Measurements from ENCODE around the gene HMGB1. TPM values are rescaled to one million over a fixed set of nuclear protein-coding genes. Genes with fewer than 3 reads are reported as not detected.
A peak's percentile ranks its signal among the peaks of the same experiment; 100 is the strongest.

HMGB1 gene
- polyA plus RNA-seq, 3 donors from 2014 or later, result 629 to 859 (median 662) TPM

DNA sequence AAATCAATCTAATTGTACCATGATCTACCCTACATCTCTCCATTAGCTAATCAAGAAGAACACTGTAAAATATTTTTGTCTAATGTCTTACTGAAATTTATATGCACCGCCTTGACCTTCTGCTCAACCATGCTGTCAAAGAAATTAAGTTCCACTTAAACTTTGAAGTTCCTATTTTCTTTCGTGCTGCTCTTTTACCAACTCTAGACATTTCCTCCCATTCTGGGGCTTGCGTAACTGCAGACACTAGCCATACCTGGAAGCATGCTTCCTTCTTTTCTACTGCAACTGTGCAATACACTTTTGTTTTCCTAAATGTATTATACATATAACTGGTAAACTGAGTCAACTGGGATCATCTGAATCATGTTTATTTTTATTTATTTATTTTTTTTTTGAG is 51.9 kb downstream of the HMGB1 start:
- Mint-ChIP-seq H3K9me3 (no peaks in the 10 kb centered on the region), H3K4me3 (no peak overlapping the region), H3K27me3 (ENCODE audit: low read depth in 3 of 3) (peaks cover 0 to 2% (median 0%) of the 10 kb centered on the region in 3 donors), H3K27ac (peak overlapping the region in 1 of 6 donors; percentile 40), H3K4me1 (peaks cover 2 to 3% of the 10 kb centered on the region in 2 donors), H3K36me3 (no peaks in the 10 kb centered on the region)
- no peak for DNase-seq

- H3K27ac Mint-ChIP-seq, result no peak overlapping the region
- H3K4me1 Mint-ChIP-seq, result peaks cover 12 to 15% of the 10 kb centered on the region in 2 donors
- H3K4me3 Mint-ChIP-seq, result no peak overlapping the region
- H3K9me3 Mint-ChIP-seq, result no peaks in the 10 kb centered on the region
- DNase-seq, result no peak
- H3K27me3 Mint-ChIP-seq (ENCODE audit: low read depth in 3 of 3), result peaks cover 0 to 5% (median 2%) of the 10 kb centered on the region in 3 donors
- H3K36me3 Mint-ChIP-seq, result no peaks in the 10 kb centered on the region
Measured at GRCh38 chr13:30412346-30412745, 53.4 kb downstream of the HMGB1 start.

- Mint-ChIP-seq H3K4me3 (no peak overlapping the region), H3K27me3 (ENCODE audit: low read depth in 3 of 3) (peaks cover 0 to 7% (median 6%) of the 10 kb centered on the region in 3 donors), H3K4me1 (peaks cover 26 to 30% of the 10 kb centered on the region in 2 donors)
Measured at GRCh38 chr13:30410705-30411125, 55.0 kb downstream of the HMGB1 start.

GRCh38 chr13:30409886-30410704 is 55.6 kb downstream of the HMGB1 start:
- peak overlapping the region in 5 of 6 donors; percentile 1 to 68 (median 40) for H3K27ac Mint-ChIP-seq
- peaks cover 26 to 30% of the 10 kb centered on the region in 2 donors for H3K4me1 Mint-ChIP-seq
- H3K4me3 Mint-ChIP-seq, result peak overlapping the region in 1 of 5 donors; percentile 70
- no peak for DNase-seq
- H3K27me3 Mint-ChIP-seq (ENCODE audit: low read depth in 3 of 3), result peaks cover 0 to 7% (median 6%) of the 10 kb centered on the region in 3 donors
- no peaks in the 10 kb centered on the region for H3K9me3 Mint-ChIP-seq
- H3K36me3 Mint-ChIP-seq, result no peaks in the 10 kb centered on the region

More at GRCh38 chr13:30410705-30411125, 55.0 kb downstream of the HMGB1 start:
- DNase-seq, result no peak
- Mint-ChIP-seq H3K36me3 (no peaks in the 10 kb centered on the region), H3K27ac (peak overlapping the region in 3 of 6 donors; percentile 4 to 48 (median 40)), H3K9me3 (no peaks in the 10 kb centered on the region)

DNA sequence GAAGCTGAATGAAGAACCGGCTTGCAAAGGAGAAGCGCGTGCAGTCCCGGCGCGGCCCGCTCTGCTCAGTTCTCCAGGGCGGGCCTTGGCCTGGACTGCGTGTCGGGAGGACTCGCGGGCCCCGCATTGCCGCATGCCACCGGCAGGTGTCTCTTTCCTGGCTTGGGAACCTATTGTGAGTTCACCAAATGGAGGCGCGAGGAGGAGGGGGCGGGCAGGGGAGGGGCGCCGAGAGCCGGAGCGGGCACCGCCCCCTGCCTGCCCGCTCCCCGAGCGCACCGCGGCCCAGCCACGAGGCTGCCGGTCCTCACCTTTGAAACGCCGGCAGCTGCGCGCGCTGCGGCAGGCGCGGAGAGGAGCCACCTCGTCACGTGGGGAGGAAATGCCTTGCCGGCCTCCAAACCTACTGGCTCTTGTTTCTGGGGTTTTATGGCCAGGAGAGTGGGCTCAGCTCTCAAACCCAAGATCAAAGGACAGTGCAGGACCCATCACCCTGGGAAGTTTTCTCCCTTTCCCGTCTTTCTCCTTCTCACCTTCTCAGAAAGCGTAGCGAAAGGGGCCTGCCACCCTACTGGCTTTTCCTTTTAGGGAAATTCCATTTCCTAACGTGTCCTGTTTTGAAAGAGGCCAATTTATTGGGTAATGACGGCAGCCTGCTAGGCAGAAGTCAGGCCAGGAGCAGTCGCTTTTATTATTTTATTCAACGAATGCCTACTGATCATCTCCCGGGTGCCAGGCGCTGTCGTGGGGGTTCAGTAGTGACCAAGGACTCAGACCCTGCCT is 57.2 kb downstream of the HMGB1 start:
- Mint-ChIP-seq H3K27ac (peak overlapping the region; percentile 47 to 79 (median 66)), H3K27me3 (ENCODE audit: low read depth in 3 of 3) (peaks cover 0 to 8% (median 7%) of the 10 kb centered on the region in 3 donors), H3K4me1 (peaks cover 26 to 30% of the 10 kb centered on the region in 2 donors), H3K9me3 (no peaks in the 10 kb centered on the region), H3K36me3 (no peaks in the 10 kb centered on the region), H3K4me3 (peak overlapping the region; percentile 68 to 85 (median 73))
- DNase-seq, result peak; percentile 84 to 86 (median 85)

DNA sequence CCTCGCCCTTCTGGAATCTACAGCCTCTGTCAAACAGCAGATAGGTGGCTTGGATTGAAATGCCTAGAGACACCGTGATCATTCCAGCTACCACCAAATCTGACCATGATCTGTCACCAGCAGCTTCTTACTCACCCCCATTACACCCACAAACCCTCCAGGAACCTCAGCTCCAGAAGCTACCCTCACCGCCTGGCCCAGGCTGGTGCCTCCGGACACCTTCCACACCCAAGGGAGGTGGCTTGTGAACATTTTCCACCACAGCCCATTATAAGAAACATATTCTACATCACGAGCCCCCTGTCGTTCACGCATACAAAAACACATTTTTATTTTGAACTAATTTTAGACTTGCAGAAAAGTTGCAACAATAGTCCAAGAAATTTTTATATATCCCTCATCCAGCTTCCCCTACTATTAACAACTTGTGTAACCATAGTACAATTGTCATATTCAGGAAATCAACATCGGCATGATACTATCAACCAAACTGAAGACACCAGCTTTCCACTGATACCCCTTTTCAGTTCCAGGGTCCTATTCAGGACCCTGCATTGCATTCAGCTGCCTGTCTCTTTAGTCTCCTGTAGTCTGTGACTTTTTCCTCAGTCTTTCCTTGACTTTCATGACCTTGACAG is 58.8 kb downstream of the HMGB1 start:
- Mint-ChIP-seq H3K4me1 (peaks cover 26 to 30% of the 10 kb centered on the region in 2 donors), H3K36me3 (no peaks in the 10 kb centered on the region), H3K9me3 (no peaks in the 10 kb centered on the region), H3K4me3 (peak overlapping the region; percentile 13 to 76 (median 35)), H3K27me3 (ENCODE audit: low read depth in 3 of 3) (peaks cover 0 to 8% (median 7%) of the 10 kb centered on the region in 3 donors), H3K27ac (peak overlapping the region; percentile 50 to 77 (median 74))
- peak; percentile 42 to 51 (median 46) for DNase-seq

Other genes with a start within 250 kb of the HMGB1 start
- gene KATNAL1, start 158.4 kb downstream of the HMGB1 start, polyA plus RNA-seq, result 1 to 10 TPM; 4.6 to 6.8 (median 6.6) TPM
- not detected for gene UBE2L5, start 43.4 kb downstream of the HMGB1 start, polyA plus RNA-seq
- 10 to 100 TPM in 2 of 3 donors, 1 to 10 TPM in 1; 9.5 to 13.2 (median 12.3) TPM for gene USPL1, start 152.0 kb upstream of the HMGB1 start, polyA plus RNA-seq